Uterus (tissue), 4 donors: ENCODE measurements around the gene PSMC6. TPM values are rescaled to one million over a fixed set of nuclear protein-coding genes. Genes with fewer than 3 reads are reported as not detected.

Source experiments
- DNase-seq, 2 donors: peaks; one replicate each; pipeline ENCODE4 v3.0.0-alpha.2; 2019 to 2020
- H3K27ac ChIP-seq, 2 donors: fragments of 200-600 bp; sonication (generic); 1 replicate in 1 of 2; 2 replicates in 1 of 2; pipeline ENCODE4 v1.5.1; 2016 to 2018
- H3K27me3 ChIP-seq, 2 donors: fragments of 200-600 bp; sonication (generic); one replicate each; pipeline ENCODE4 v1.5.1; 2018 to 2019; ENCODE audit warnings: control low read depth in 1 of 2
- H3K36me3 ChIP-seq, 2 donors: fragments of 200-600 bp; sonication (generic); one replicate each; pipeline ENCODE4 v1.5.1; 2019; ENCODE audit warnings: control low read depth in 1 of 2
- H3K4me1 ChIP-seq, 2 donors: fragments of 200-600 bp; sonication (generic); one replicate each; pipeline ENCODE4 v1.5.1; 2018 to 2019; ENCODE audit warnings: control low read depth in 1 of 2
- H3K4me3 ChIP-seq, 2 donors: fragments of 200-600 bp; sonication (generic); 1 replicate in 1 of 2; 2 replicates in 1 of 2; pipeline ENCODE4 v1.5.1; 2018 to 2019; ENCODE audit warnings: mild to moderate bottlenecking in 1 of 2
- H3K9me3 ChIP-seq, 2 donors: fragments of 200-600 bp; sonication (generic); one replicate each; pipeline ENCODE4 v1.5.1; 2019; ENCODE audit warnings: control low read depth in 1 of 2
- CTCF ChIP-seq, 4 experiments: fragments of 200-600 bp in 2 of 4; fragments of 450-650 bp in 2 of 4; sonication (generic) in 2 of 4; IDR thresholded peaks; one replicate each; pipeline ENCODE4 v1.5.1; 2016 to 2019; ENCODE audit warnings: antibody characterized with exemption in 4 of 4, mild to moderate bottlenecking in 2 of 4, moderate library complexity in 1 of 4
- POLR2A ChIP-seq, 2 donors: fragments of 450-650 bp; IDR thresholded peaks; one replicate each; pipeline ENCODE4 v1.6.1; 2016; ENCODE audit warnings: antibody characterized with exemption in 2 of 2, mild to moderate bottlenecking in 1 of 2, moderate library complexity in 1 of 2
- intact Hi-C: fragments of 100-400 bp; cut with DNase I; formaldehyde crosslinking; loops from one replicate; pipeline ENCODE4 v1.15.1; 2023; ENCODE audit warnings: low total_unique reads
- total RNA-seq, 4 donors: library from RNA; depleted of rRNA in 3 of 4; stranded (reverse); fragments of >200 nt in 3 of 4; gene quantifications; one replicate each; pipeline versions ENCODE4 v1.1.0 to v1.2.4, GENCODE V29; 2014 to 2023
- donor health status: DM: yes; HTN: yes; CAD: no.

PSMC6 gene
- total RNA-seq, 4 donors from 2014 or later: 76.9 to 129 (median 92.6) TPM

- no peaks in the 10 kb centered on the region for H3K9me3 ChIP-seq
- no peaks in the 10 kb centered on the region for H3K36me3 ChIP-seq
- no peak for DNase-seq
- no peaks in the 10 kb centered on the region for H3K27me3 ChIP-seq
- no peak overlapping the region for H3K4me3 ChIP-seq
- intact Hi-C loops: no loop called here
- no peak overlapping the region for H3K27ac ChIP-seq
- H3K4me1 ChIP-seq: no peaks in the 10 kb centered on the region
- TF ChIP-seq POLR2A (IDR thresholded peaks at IDR 0.05): no peak
Measured at GRCh38 chr14:52678591-52678990, 28.4 kb upstream of the PSMC6 start.

DNA sequence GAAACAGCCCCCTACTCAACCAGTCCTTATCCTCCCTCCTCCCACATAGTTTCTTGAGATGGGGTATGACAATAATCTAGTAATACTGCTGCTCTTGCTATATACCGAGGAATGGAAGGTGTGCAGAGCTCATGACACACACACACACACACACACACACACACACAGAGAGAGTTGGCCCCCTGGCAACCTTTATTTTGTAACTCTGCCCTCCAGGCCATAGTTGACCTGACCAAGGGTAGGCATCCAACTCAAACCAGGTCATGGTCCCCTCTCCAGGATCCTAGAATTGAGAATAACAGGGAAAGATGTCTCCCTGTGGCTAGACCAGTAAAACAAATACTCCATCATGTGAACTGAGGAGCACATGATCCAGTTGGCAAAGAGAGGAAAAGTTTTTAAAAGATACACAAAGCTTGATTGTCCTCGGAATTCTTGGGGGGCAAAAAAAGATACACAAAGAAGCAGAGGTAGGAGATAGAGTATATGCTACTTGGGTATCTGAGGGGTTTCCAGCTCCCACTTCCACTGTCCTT, 22.9 kb upstream of the PSMC6 start:
- TF ChIP-seq POLR2A (IDR thresholded peaks at IDR 0.05): no peak
- H3K9me3 ChIP-seq: no peaks in the 10 kb centered on the region
- no peak for DNase-seq
- H3K36me3 ChIP-seq: no peaks in the 10 kb centered on the region
- intact Hi-C loops: no loop called here
- no peak overlapping the region for H3K4me3 ChIP-seq
- H3K4me1 ChIP-seq: no peaks in the 10 kb centered on the region
- H3K27ac ChIP-seq: no peak overlapping the region
- no peaks in the 10 kb centered on the region for H3K27me3 ChIP-seq

GRCh38 chr14:52686176-52686575, 20.8 kb upstream of the PSMC6 start:
- H3K4me3 ChIP-seq: no peak overlapping the region
- H3K27me3 ChIP-seq: no peaks in the 10 kb centered on the region
- no peak for TF ChIP-seq POLR2A (IDR thresholded peaks at IDR 0.05)
- no peak for TF ChIP-seq CTCF (IDR thresholded peaks at IDR 0.05)
- intact Hi-C loops: no loop called here
- no peak for DNase-seq
- no peak overlapping the region for H3K27ac ChIP-seq
- H3K4me1 ChIP-seq: no peaks in the 10 kb centered on the region
- no peaks in the 10 kb centered on the region for H3K36me3 ChIP-seq
- H3K9me3 ChIP-seq: no peaks in the 10 kb centered on the region

DNA sequence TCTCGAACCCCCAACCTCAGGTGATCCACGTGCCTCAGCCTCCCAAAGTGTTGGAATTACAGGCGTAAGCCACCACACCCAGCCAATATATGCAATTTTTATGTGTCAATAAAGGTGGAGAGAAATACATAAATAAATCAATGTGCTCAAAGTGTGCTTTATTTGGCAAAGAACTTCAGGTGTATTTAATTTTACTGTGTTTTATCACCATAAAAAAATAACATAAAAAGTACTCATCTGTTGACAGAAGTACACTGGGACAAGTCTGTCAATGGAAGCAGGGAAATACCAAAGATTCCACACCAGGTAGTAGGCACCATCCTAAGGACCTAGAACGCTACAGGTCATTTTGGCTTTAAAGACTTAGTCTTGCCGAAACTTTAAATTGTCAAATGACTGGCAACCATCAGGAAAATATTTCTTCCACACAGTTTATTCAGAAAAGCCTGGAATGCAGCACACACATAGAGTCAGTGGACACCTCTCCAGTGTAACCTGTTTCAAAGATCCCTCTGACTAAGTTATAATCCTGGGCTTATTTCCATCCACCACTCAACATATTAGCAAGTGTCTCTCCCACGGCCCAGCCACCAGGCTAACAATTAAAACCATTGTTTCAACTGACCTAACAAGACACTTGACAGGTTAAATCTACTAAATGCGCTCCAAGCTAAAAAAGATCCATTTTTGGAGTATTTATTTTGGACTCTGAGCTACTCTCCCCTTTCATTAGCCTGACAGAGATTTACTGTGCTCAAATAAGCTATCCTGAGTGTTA, 15.8 kb upstream of the PSMC6 start:
- no peak overlapping the region for H3K27ac ChIP-seq
- H3K9me3 ChIP-seq: no peaks in the 10 kb centered on the region
- intact Hi-C loops: no loop called here
- no peaks in the 10 kb centered on the region for H3K4me1 ChIP-seq
- H3K4me3 ChIP-seq: no peak overlapping the region
- no peak for DNase-seq
- H3K36me3 ChIP-seq: no peaks in the 10 kb centered on the region
- TF ChIP-seq POLR2A (IDR thresholded peaks at IDR 0.05) (no peak), CTCF (IDR thresholded peaks at IDR 0.05) (no peak)
- no peaks in the 10 kb centered on the region for H3K27me3 ChIP-seq

GRCh38 chr14:52692248-52692962, 14.6 kb upstream of the PSMC6 start:
- H3K27me3 ChIP-seq: no peaks in the 10 kb centered on the region
- peak in 1 of 2 donors; percentile 27 for DNase-seq
- TF ChIP-seq CTCF (IDR thresholded peaks at IDR 0.05) (no peak), POLR2A (IDR thresholded peaks at IDR 0.05) (no peak)
- no peak overlapping the region for H3K4me3 ChIP-seq
- no peak overlapping the region for H3K27ac ChIP-seq
- intact Hi-C loops: no loop called here
- H3K36me3 ChIP-seq: no peaks in the 10 kb centered on the region
- H3K4me1 ChIP-seq: no peaks in the 10 kb centered on the region
- H3K9me3 ChIP-seq: no peaks in the 10 kb centered on the region

- TF ChIP-seq POLR2A (IDR thresholded peaks at IDR 0.05) (no peak), CTCF (IDR thresholded peaks at IDR 0.05) (no peak)
- H3K9me3 ChIP-seq: no peaks in the 10 kb centered on the region
- no peak overlapping the region for H3K4me3 ChIP-seq
- H3K36me3 ChIP-seq: no peaks in the 10 kb centered on the region
- H3K27me3 ChIP-seq: no peaks in the 10 kb centered on the region
- intact Hi-C loops: no loop called here
- no peaks in the 10 kb centered on the region for H3K4me1 ChIP-seq
- H3K27ac ChIP-seq: no peak overlapping the region
- no peak for DNase-seq
Measured at GRCh38 chr14:52693036-52693435, 14.0 kb upstream of the PSMC6 start.
